GM19467 (cell line): ENCODE measurements around the gene DNM2.

Source experiments
- ATAC-seq: cut with Tn5 transposase; IDR thresholded peaks from one replicate; pipeline ENCODE4 v1.9.1; 2021; ENCODE audit warnings: mild to moderate bottlenecking, moderate library complexity; ENCODE audit not compliant: unreplicated experiment

Gene DNM2

DNA sequence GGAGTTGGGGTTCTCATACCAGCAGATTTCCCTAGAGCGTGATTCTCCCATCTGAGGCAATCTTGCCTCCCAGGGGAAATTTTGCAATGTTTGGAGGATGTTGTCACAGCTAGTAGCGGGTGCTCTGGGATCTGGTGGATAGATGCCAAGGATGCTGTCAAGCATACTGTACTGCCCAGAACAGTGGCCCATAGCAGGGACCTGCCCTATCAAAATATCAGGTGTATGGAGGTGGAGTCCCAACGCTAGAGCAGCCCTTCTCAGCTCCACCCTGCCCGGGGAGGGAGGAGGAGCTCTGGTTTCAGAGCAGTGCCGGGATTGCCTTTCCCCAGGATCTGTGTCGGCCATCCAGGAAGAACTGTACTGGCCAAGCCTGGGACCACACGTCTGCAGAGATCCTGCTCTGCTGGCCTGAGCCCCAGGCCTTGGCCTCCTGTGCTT, 27.5 kb upstream of the DNM2 start:
- ATAC-seq = no peak

DNA sequence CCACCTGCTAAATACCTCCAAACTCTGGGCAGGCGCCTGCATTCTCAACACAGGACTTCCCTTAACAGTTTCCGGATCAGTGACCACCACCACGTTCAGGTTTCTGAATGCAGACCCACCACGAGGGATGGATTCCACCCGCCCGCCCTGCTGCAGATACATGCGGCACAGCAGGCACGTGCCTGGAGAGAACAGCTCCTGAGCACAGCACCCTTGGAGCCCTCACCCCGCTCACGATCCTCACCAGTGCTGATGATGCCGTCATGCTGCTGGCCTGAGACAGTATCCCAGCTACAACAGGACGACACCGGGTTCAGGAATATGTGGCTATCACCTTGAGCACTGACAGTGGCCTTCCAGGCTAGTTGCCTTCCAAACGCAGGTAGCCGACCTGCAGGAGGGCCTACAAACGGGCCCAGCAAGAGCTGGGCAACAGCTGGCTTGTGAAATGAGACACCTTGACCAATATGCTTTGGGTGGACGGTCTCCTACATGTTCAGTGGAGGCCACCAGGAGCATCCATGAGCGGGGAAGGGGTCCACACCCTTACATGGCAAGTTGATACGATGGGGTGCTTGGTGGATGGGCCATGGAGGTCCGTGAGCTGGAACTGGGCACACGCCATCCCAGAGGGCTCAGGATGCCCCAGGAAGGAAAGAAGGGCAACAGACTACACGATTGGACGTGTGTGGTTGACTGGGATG, 26.5 kb upstream of the DNM2 start:
- ATAC-seq = no peak

GRCh38 chr19:10691883-10692282, 26.0 kb upstream of the DNM2 start:
- ATAC-seq = no peak

DNA sequence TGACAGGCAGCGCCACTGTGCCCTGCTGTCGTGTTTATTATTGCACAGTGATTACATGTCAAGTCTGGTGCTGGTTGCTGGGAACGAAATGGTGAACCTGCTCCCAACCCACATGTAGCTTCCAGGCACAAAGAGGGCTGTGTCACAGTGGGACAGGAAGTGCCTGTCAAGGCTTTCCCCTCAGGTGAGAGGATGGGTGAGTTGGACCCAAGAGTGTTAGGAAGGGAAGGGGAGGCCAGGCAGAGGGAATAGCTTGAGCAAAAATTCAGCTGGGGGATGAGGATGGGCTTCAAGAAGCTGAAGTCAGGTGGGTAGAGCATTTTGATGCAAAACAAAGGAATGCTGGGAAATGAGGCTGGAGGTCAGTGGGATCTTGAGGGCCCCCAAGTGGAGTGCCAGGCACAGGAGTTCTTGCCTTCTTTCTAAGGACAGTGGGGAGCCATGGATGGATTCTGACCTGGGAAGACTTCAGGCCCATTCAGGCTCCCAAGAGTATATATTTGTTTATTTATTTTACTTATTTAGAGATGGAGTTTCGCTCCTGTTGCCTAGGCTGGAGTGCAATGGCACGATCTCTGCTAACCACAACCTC, 25.1 kb upstream of the DNM2 start:
- ATAC-seq = no peak

DNA sequence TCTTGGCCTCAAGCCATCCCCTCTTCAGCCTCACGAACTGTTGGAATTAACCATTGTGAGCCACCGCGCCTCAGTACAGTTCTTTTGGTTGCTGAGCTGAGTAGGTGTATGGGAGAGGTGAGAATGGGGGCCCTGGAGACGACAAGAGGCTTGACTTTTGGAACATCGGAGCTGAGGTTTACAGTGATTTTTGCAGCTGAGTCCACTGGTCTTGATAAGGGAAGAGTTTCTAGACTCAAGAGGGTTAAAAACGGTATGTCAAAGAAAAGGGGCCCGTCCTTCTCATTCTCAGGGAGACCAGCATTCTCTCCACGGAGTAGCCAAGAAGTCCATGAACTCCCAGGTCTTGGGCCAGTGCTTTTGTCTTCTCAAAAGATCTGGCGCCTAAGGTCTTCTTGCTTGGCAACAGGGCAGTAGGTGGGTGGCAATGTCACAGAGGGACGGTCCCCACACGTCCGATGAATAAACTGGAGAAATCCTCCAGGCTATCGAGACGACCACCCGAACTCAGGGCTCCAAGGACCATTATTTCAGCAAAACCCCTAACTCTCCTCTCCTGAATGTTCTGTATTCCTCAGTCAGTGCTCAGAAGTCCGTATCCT, 23.1 kb upstream of the DNM2 start:
- no peak for ATAC-seq

DNA sequence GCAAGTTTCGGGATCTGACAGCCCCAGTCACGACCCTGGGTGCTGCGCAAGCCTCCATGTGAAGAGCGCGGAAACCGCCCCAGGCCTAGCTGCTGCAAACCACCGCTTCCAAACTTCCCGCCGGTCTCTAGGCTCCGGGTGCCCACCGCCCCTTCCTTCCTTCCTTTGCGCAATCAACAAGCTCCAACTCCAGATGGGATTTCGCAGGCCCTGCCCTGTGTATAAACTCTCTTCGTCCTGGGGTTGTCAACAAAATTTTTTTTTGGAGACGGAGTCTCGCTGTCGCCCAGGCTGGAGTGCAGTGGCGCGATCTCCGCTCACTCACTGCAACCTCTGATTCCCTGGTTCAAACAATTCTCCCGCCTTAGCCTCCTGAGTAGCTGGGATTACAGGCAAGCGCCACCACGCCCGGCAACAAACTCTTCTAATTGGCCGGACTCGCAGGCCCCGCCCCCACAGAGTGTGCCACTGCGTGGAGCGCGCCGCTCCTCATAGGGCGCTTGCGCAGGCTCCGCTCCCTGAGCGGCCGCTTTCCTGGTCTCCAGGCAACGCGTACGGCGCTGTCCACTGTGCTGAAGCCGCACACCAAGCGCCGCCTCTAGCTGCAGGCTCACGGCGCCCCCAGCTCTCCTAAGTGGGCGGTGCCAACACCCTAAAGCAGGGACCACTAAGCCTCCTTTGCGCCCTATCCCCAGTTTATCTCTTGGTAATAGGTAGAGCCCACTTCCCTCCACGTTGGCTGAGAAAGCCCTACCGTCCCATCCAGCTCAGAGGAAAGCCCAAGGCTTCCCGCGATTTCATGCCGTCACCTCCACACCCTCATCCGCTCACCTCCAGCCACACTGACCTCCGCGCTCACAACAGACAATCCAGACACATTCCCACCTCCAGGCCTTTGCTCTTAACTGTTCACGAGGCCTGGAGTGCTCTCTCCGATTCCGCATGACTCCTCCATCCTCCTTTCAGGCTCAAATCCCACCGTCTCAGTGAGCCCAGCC, 22.2 kb upstream of the DNM2 start:
- ATAC-seq = peak; percentile 77

DNA sequence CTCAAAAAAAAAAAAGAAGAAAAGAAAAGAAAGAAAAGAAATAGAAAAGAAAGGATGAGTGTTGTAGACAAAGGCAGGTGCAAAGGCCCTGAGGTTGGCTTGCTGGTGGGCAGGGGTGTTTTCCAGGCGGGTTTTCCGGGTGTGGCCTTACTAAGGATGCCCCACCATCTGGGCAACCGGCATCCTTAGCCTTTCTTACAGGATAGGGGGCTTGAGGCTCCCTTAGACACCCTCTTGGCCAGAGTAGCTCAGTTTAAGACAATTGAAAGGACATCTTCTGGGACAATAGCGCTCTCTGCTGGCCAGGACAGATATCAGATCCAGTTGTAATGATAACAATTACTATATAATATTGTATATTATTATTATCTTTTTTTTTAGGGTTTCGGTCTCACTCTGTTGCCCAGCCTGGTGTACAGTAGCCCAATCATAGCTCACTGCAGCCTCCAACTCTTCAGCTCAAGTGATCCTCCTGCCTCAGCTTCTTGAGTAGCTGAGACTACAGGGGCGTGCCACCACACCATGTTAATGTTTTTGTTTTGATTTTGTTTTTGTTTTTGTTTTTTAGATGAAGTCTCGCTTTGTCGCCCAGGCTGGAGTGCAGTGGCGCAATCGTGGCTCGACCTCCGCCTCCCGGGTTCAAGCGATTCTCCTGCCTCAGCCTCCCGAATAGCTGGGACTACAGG, 18.1 kb upstream of the DNM2 start:
- no peak for ATAC-seq

GRCh38 chr19:10701955-10702525, 15.8 kb upstream of the DNM2 start:
- ATAC-seq = peak; percentile 13

DNA sequence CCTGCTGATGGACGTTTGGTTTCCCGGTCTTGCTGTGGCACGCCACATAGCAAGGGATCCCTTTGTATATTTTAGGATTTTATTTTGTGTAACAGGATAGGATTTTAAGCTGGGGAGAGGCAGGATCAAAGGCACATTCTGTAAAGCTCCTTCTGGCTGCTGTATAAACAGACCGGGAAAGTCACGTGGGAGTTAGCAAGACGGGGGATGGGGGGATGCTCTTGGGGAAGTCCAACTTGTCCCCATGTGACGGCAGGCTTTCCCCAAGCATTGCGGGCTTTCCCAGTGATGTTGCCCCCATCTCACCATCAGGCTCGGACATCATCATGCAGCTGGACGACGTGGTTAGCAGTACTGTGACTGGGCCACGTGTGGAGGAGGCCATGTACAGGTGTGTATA, 10.9 kb upstream of the DNM2 start:
- no peak for ATAC-seq

DNA sequence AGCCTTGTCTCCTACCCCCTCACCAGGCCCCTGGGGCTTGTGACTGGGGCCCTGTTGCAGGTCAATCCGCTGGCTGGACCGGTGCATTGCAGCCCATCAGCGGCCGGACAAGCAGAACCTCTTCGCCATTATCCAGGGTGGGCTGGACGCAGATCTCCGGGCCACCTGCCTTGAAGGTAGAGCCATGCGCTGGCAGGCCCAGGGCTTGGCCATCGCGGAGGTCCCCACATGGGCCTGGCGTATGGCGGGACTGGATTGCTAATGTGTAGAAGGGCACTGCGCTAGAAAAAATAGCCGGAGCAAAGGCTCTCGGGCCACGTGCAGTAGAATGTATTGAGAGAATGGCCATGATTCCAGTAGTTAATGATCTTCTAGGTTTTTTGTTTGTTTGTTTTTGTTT, 10.4 kb upstream of the DNM2 start:
- ATAC-seq = no peak

- ATAC-seq = no peak
Observed at GRCh38 chr19:10708291-10708690, 9.6 kb upstream of the DNM2 start.

GRCh38 chr19:10712045-10712444, 5.8 kb upstream of the DNM2 start:
- ATAC-seq = no peak

DNA sequence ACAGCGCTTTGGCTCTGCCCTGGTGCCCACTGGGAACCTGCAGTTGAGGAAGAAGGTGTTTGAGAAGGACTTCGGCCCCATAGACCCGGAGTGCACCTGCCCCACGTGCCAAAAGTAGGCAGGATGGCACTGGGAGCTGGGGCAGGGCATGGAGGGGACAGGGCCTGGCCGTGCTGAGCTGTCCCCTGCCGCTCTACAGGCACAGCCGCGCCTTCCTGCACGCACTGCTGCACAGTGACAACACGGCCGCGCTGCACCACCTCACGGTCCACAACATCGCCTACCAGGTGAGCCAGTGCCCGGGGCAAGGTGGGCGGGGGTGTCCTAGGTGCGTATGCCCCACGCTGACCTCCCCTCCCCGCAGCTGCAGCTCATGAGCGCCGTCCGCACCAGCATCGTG, 5.1 kb upstream of the DNM2 start:
- no peak for ATAC-seq

GRCh38 chr19:10713317-10713716, 4.6 kb upstream of the DNM2 start:
- no peak for ATAC-seq

GRCh38 chr19:10717054-10717355, 874 bp upstream of the DNM2 start:
- ATAC-seq = no peak

DNA sequence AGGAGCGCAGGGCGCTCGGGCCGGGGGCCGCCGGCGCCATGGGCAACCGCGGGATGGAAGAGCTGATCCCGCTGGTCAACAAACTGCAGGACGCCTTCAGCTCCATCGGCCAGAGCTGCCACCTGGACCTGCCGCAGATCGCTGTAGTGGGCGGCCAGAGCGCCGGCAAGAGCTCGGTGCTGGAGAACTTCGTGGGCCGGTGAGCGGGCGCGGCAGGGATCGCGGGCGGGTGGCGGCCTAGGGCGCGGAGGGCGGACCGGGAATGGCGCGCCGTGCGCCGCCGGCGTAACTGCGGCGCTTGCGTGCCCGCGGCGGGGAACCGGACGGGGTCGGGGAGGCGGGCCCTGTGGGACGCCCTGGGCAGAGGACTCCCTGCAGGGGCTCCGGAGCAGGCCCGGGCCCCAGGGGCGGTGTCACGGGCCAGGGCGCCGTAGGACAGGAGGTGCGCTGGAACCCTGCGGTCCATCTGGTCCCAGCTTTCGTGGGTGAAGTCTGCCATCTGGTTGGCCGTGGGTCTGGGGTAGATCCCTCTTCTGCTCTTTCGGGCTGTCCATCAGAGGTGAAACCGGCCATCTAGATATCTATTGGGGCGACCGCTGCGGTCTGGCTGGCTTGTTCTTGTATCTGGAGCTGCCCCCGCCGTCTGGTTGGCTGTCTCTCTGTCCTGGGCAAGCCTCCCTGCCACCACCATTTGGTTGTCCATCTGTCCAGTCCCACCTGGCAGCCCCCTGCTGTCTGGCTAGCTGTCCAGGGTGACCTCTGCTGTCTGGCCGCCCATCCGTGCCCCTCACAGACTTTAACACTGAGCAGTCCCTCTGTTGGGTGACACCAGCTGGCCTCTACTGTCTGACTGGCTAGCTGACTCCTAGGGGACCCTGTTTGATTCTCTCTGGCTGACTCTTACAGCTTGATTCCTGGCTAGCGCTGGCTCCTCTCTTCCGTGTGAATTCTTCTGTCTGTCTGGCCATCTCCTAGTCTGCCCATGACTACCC, 622 bp downstream of the DNM2 start:
- peak; percentile 9 for ATAC-seq

DNA sequence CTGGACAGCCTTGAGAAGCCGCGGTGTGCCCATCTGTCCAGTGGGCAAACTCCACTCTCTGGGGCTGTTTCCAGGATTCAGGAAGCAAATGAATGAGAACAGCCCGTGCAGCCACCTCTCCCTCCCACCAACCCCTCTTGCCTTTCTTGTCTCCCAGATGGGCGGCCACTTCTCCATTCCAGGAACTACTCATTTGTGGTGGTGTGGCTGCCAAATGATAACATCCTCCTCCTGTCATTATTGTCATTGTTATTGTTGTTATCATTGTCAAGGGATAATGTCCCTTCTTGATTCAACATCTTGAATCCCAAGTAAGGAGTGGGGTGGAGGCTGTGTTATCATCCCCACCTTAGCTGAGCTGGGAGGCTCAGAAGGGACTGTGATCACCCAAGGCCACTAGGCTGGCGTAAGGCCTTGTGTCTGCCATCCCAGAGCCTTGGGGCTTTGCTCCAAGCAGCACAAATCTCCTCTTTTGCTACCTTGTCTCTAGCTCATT, 1.6 kb downstream of the DNM2 start:
- ATAC-seq = no peak

- ATAC-seq = no peak
Observed at GRCh38 chr19:10720607-10721125, 2.8 kb downstream of the DNM2 start.

DNA sequence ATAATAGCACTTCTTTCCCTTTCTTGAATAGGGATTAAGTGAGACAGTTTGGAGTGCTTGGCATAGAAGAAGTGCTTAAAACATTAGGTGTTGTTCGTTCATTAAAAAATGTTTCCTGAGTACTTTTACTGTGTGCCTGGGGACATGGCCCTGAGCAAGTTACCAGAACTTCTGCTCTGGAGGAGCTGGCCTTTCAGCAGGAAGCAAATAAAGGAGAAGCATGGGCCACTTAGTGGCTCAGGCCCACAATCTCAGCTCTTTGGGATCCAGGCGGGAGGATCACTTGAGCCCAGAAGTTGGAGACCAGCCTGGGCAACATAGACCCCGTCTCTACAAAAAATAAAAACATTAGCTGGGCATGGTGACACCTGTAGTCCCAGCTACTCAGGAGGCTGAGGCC, 5.7 kb downstream of the DNM2 start:
- no peak for ATAC-seq
